OCI-LY1 (cell line): ENCODE results near the gene ZFHX3.

Experiments
- H2AFZ ChIP-seq: fragments of 200-600 bp; sonication (generic), shearing (Covaris generic); 2 replicates; pipeline ENCODE4 v1.6.0; 2014; ENCODE audit warnings: antibody characterized with exemption, mild to moderate bottlenecking, low read length
- H3F3A ChIP-seq: fragments of 200-600 bp; sonication (generic), shearing (Covaris generic); 2 replicates; pipeline ENCODE4 v1.6.0; 2014; ENCODE audit warnings: mild to moderate bottlenecking, antibody characterized with exemption, low read length, moderate library complexity; ENCODE audit not compliant: insufficient read depth
- H3K27ac ChIP-seq: fragments of 200-600 bp; sonication (generic); 2 replicates; pipeline ENCODE4 v1.5.1; 2014; ENCODE audit warnings: low read length, mixed run types, mild to moderate bottlenecking, low read depth; ENCODE audit not compliant: poor library complexity, severe bottlenecking
- H3K27me3 ChIP-seq: fragments of 200-600 bp; sonication (generic); 2 replicates; pipeline ENCODE4 v1.6.0; 2014; ENCODE audit warnings: antibody characterized with exemption, mild to moderate bottlenecking, low read length, moderate library complexity; ENCODE audit not compliant: insufficient read depth
- H3K36me3 ChIP-seq: fragments of 200-600 bp; sonication (generic); 2 replicates; pipeline ENCODE4 v1.6.1; 2014; ENCODE audit warnings: mild to moderate bottlenecking, antibody characterized with exemption, low read length, moderate library complexity, mixed read lengths; ENCODE audit not compliant: insufficient read depth
- H3K4me1 ChIP-seq: fragments of 200-600 bp; sonication (generic); 2 replicates; pipeline ENCODE4 v1.5.1; 2014; ENCODE audit warnings: mild to moderate bottlenecking, low read length, moderate library complexity; ENCODE audit not compliant: insufficient read depth, severe bottlenecking
- H3K4me2 ChIP-seq: fragments of 200-600 bp; sonication (generic), shearing (Covaris generic); 2 replicates; pipeline ENCODE4 v1.6.1; 2014; ENCODE audit warnings: low read length
- H3K4me3 ChIP-seq: fragments of 200-600 bp; sonication (generic); 2 replicates; pipeline ENCODE4 v1.5.1; 2014; ENCODE audit warnings: low read length, low read depth, mild to moderate bottlenecking, mixed read lengths; ENCODE audit not compliant: poor library complexity, severe bottlenecking
- H3K79me2 ChIP-seq: fragments of 200-600 bp; shearing (Covaris generic); 2 replicates; pipeline ENCODE4 v1.6.1; 2016; ENCODE audit warnings: mixed run types, low read length, mixed read lengths; ENCODE audit not compliant: insufficient read depth
- H3K9ac ChIP-seq: fragments of 200-600 bp; sonication (generic), shearing (Covaris generic); 2 replicates; pipeline ENCODE4 v1.6.1; 2014; ENCODE audit warnings: mild to moderate bottlenecking, low read length, mixed read lengths
- H3K9me2 ChIP-seq: fragments of 200-600 bp; sonication (generic), shearing (Covaris generic); 2 replicates; pipeline ENCODE4 v1.6.1; 2014; ENCODE audit warnings: low read depth, mild to moderate bottlenecking, low read length, mixed read lengths
- H3K9me3 ChIP-seq: fragments of 200-600 bp; shearing (Covaris generic); 2 replicates; pipeline ENCODE4 v1.6.1; 2014; ENCODE audit warnings: low read length, mixed read lengths
- H4K20me1 ChIP-seq: fragments of 200-600 bp; sonication (generic), shearing (Covaris generic); 2 replicates; pipeline ENCODE4 v1.6.0; 2016; ENCODE audit warnings: mild to moderate bottlenecking, low read length; ENCODE audit not compliant: insufficient read depth
- EZH2 ChIP-seq: fragments of 200-600 bp; sonication (generic), shearing (Covaris generic); IDR thresholded peaks from 2 replicates; pipeline ENCODE4 v1.8.0; 2017; ENCODE audit warnings: borderline replicate concordance, mixed run types, mild to moderate bottlenecking, antibody characterized with exemption, low read length, moderate library complexity, mixed read lengths
- TF ChIP-seq, protein P1 (sequence below): fragments of 200-600 bp; sonication (generic), shearing (Covaris generic); IDR thresholded peaks from 2 replicates; pipeline ENCODE4 v1.5.1; 2017; ENCODE audit warnings: mild to moderate bottlenecking, antibody characterized with exemption, low read length, moderate library complexity, mixed read lengths

The ZFHX3 gene

DNA sequence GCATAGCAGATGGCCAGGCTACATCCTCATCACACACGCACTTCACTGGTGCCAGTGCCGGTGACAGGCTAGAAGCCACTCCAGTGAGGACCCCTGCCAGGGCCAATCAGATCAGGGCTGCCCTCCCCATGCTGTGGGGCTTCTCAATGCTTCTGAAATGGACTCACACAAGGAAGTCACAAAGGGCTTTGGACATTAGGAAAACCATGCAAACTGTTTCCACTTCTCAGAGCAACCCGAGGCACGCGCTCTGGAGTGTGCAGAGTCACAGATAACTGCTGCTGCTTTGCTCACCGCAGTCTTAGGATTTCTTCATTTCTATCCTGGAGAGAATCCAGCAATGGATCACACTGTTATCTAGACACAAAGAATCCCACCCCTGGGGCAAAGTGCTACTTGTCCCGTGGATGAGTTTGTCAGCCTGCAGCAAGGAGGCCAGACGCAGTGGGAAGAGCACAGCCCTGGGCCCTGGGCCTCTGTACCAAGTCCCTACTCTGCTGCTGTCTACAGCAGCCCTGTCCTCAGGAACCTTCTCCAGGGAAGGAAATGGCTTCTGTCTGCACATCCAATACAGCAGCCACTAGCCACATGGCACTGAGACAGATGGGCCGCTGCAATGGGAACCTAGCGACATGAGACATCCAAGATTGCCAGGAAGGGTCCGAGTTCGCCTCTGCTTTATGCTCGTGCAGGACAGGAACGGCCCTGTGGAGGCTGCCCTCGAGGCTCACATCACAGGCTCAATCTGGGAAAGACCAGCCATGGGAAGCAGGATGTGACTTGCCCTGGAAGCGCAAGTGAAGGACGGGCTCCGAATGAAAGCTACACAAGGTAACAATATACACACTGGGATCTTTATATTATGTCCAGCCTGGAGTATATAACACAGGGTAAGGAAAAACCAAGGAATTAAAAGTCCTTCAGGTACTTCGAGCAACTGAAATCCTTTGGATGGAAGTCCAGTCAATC lies 169.3 kb downstream of the ZFHX3 start:
- Histone ChIP-seq H3K9me3 (no peaks in the 10 kb centered on the region), H3K9ac (no peak overlapping the region), H3K27ac (no peak overlapping the region), H4K20me1 (no peaks in the 10 kb centered on the region), H2AFZ (no peak overlapping the region), H3K27me3 (no peaks in the 10 kb centered on the region), H3K4me2 (no peak overlapping the region), H3F3A (no peaks in the 10 kb centered on the region), H3K4me1 (no peaks in the 10 kb centered on the region), H3K79me2 (no peaks in the 10 kb centered on the region), H3K36me3 (no peaks in the 10 kb centered on the region), H3K4me3 (no peak overlapping the region), H3K9me2 (no peaks in the 10 kb centered on the region)
- TF ChIP-seq, protein P1, sequence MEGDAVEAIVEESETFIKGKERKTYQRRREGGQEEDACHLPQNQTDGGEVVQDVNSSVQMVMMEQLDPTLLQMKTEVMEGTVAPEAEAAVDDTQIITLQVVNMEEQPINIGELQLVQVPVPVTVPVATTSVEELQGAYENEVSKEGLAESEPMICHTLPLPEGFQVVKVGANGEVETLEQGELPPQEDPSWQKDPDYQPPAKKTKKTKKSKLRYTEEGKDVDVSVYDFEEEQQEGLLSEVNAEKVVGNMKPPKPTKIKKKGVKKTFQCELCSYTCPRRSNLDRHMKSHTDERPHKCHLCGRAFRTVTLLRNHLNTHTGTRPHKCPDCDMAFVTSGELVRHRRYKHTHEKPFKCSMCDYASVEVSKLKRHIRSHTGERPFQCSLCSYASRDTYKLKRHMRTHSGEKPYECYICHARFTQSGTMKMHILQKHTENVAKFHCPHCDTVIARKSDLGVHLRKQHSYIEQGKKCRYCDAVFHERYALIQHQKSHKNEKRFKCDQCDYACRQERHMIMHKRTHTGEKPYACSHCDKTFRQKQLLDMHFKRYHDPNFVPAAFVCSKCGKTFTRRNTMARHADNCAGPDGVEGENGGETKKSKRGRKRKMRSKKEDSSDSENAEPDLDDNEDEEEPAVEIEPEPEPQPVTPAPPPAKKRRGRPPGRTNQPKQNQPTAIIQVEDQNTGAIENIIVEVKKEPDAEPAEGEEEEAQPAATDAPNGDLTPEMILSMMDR: no peak
- TF ChIP-seq EZH2: no peak

DNA sequence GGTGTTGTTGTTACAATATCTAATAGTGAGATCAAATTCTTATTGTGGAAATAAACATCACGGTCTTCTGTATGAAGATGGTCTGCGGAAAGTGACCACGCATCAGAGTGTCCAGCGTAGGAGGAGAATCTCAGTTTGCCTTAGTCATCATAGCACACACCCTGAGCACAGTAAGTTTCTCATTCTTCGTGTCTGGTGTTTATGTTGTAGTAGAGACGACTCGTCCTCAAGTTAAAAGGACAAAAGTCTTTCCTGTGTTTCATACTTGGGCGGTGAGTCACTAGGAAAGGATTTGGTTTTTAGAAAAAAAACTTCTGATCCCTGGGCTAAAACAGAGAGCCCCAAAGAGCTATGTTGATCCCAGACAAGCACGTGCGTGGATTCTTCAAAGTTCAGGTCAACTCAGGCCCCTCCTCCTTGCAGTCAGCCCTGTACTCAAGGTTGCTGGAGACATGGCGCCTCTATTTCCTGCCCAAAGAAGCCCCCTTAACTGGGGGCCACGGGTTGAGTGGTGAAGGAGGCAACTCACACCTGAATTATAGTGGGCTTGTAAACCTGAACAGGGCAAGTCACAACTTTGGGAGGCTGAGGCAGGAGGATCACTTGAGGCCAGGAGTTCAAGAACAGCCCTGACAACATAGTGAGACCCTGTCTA lies 170.4 kb downstream of the ZFHX3 start:
- Histone ChIP-seq H3K9me2 (no peaks in the 10 kb centered on the region), H3K27ac (no peak overlapping the region)

DNA sequence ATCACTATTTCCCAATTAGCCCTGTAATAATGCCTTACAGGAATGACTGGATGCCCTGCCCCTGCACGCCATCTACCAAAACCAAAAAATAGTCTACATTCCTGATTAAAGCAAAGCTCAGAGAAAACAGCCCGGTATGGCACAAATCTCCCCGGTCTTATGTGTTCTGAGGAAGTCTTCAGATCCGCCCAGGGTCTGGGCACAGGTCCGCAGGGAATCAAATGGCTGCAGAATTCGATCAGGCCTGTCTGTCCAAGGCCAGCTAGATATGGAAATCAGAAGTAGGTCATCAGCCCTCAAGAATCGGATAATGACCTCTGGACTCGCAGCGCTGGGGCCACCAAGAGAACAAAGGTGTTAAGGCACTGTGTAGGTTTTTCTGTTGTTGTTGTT lies 171.0 kb downstream of the ZFHX3 start:
- Histone ChIP-seq H3K79me2 (no peaks in the 10 kb centered on the region), H3K9me2 (no peaks in the 10 kb centered on the region), H3K4me3 (no peak overlapping the region), H3K4me2 (no peak overlapping the region), H3K9me3 (no peaks in the 10 kb centered on the region), H3K9ac (no peak overlapping the region), H3K27ac (no peak overlapping the region), H3K27me3 (no peaks in the 10 kb centered on the region), H3K4me1 (no peaks in the 10 kb centered on the region), H3K36me3 (no peaks in the 10 kb centered on the region), H3F3A (no peaks in the 10 kb centered on the region), H4K20me1 (no peaks in the 10 kb centered on the region), H2AFZ (no peak overlapping the region)
- TF ChIP-seq, protein P1: no peak
- no peak for TF ChIP-seq EZH2

More for the DNA sequence above, 170.4 kb downstream of the ZFHX3 start:
- H3K36me3 ChIP-seq: no peaks in the 10 kb centered on the region
- H3K9ac ChIP-seq: no peak overlapping the region
- H3F3A ChIP-seq: no peaks in the 10 kb centered on the region
- H3K4me1 ChIP-seq: no peaks in the 10 kb centered on the region
- no peak overlapping the region for H3K4me3 ChIP-seq
- no peaks in the 10 kb centered on the region for H3K79me2 ChIP-seq
- no peak for TF ChIP-seq EZH2
- TF ChIP-seq, protein P1: no peak
- no peak overlapping the region for H2AFZ ChIP-seq
- no peaks in the 10 kb centered on the region for H4K20me1 ChIP-seq
- no peaks in the 10 kb centered on the region for H3K9me3 ChIP-seq
- no peak overlapping the region for H3K4me2 ChIP-seq
- H3K27me3 ChIP-seq: no peaks in the 10 kb centered on the region
